A549 treated with DMSO at 1 μM for 4 hours (cell line): Measurements from ENCODE around the gene LIPJ. TPM values are rescaled to one million over a fixed set of nuclear protein-coding genes. Genes with fewer than 3 reads are reported as not detected.

Source experiments
- total RNA-seq: library from RNA; stranded (reverse); fragments of 200-300 nt; extraction: Qiagen RNA extraction; gene quantifications from 5 replicates; pipeline ENCODE4 v1.2.3, GENCODE V29; 2022; ENCODE audit warnings: low read depth

The LIPJ gene
- total RNA-seq = not detected in 5 replicates

GRCh38 chr10:88586462-88586861 lies at the start of gene LIPJ:
LIPJ (plus strand) TSS chr10:88586762; CDS start chr10:88590688, 3,926 bp downstream.

GRCh38 chr10:88582806-88583583 lies 3.6 kb upstream of the LIPJ start, which contains the start of gene RNLS:
RNLS (minus strand) TSS chr10:88583318.

Other genes starting within 250 kb of the LIPJ start
- gene RNLS, start 3.4 kb upstream of the LIPJ start, total RNA-seq = 7.5 to 10.0 TPM (median 8.3 TPM) in 5 replicates
- not detected in 5 replicates for gene LIPF, start 77.7 kb downstream of the LIPJ start, total RNA-seq
- not detected in 5 replicates for gene LIPK, start 119.5 kb downstream of the LIPJ start, total RNA-seq
- not detected in 5 replicates for gene LIPN, start 173.3 kb downstream of the LIPJ start, total RNA-seq
- gene LIPM, start 216.0 kb downstream of the LIPJ start, total RNA-seq = not detected in 5 replicates